ENCODE measurements around the gene UBE2E2. TPM values are rescaled to one million over a fixed set of nuclear protein-coding genes. Genes with fewer than 3 reads are reported as not detected.

Gene UBE2E2
- total and polyA plus RNA-seq, 2 of the 13 experiments (the other 11 are each of a cell fraction or from before 2014, with no cell fraction given), result 0.77 to 1.5 TPM

- Histone ChIP-seq H3K79me2 (ENCODE audit: insufficient read depth, low read length) (no peaks in the 10 kb centered on the region), H3K27ac (ENCODE audit: extremely low read length, insufficient read depth, low read length) (no peak overlapping the region), H3K4me3 (replicated peaks in 1 of 3; ENCODE audit: insufficient read depth in 1 of 3, low read depth in 2 of 3, low read length in 3 of 3) (no peak overlapping the region), H3K4me1 (ENCODE audit: insufficient read depth, low read length) (no peaks in the 10 kb centered on the region), H4K20me1 (ENCODE audit: insufficient read depth, low read length) (no peaks in the 10 kb centered on the region), H3K9ac (ENCODE audit: insufficient read depth, low read depth, low read length) (no peak overlapping the region), H3K36me3 (replicated peaks in 1 of 2; ENCODE audit: control insufficient read depth in 1 of 2, insufficient read depth in 2 of 2, low read length in 2 of 2) (no peaks in the 10 kb centered on the region), H3K4me2 (ENCODE audit: low read depth, low read length) (no peak overlapping the region), H3K9me3 (ENCODE audit: low read length) (no peaks in the 10 kb centered on the region), H3K27me3 (ENCODE audit: control insufficient read depth in 1 of 2, insufficient read depth in 2 of 2, low read length in 2 of 2) (no peaks in the 10 kb centered on the region), H2AFZ (ENCODE audit: low read length) (no peak overlapping the region)
- DNase-seq (ENCODE audit: low spot score) (no peak), ATAC-seq (no peak), FAIRE-seq (no peak)
- in situ Hi-C loops (cut with HindIII; ENCODE audit: extremely low pct_ligation_motif_present, low pct_unique_long_range_greater_than_20kb), result no loop called here
- TF ChIP-seq ZNF781 (CRISPR knock-in tag; IDR thresholded peaks at IDR 0.05; ENCODE audit: borderline replicate concordance, not compliant biosample characterization) (no peak), KMT2A (CRISPR knock-in tag; IDR thresholded peaks at IDR 0.05) (no peak), ZBTB2 (CRISPR knock-in tag; IDR thresholded peaks at IDR 0.05; ENCODE audit: low read depth) (no peak), ZNF597 (CRISPR knock-in tag; IDR thresholded peaks at IDR 0.05) (no peak), POLR2AphosphoS5 (IDR thresholded peaks at IDR 0.05; ENCODE audit: low read depth, low read length) (no peak), AKAP8 (CRISPR knock-in tag; IDR thresholded peaks at IDR 0.05) (no peak)
- intact Hi-C loops (cut with micrococcal nuclease; ENCODE audit: unreplicated experiment), result no loop called here
- ChIA-PET CTCF (ENCODE audit: low intra/inter-chr PET ratio, low total read pairs) (no interaction called here), POLR2A (no interaction called here)
- no TSS peak for BruUV-seq (replicated peaks)
Observed at GRCh38 chr3:23294770-23295387, 91.8 kb downstream of the UBE2E2 start.

GRCh38 chr3:23301819-23302218 lies 98.7 kb downstream of the UBE2E2 start:
- Histone ChIP-seq H2AFZ (ENCODE audit: low read length) (no peak overlapping the region), H3K9ac (ENCODE audit: insufficient read depth, low read depth, low read length) (no peak overlapping the region), H3K79me2 (ENCODE audit: insufficient read depth, low read length) (no peaks in the 10 kb centered on the region), H3K4me2 (ENCODE audit: low read depth, low read length) (no peak overlapping the region), H3K27ac (ENCODE audit: extremely low read length, insufficient read depth, low read length) (no peak overlapping the region), H4K20me1 (ENCODE audit: insufficient read depth, low read length) (no peaks in the 10 kb centered on the region), H3K27me3 (ENCODE audit: control insufficient read depth in 1 of 2, insufficient read depth in 2 of 2, low read length in 2 of 2) (no peaks in the 10 kb centered on the region), H3K9me3 (ENCODE audit: low read length) (no peaks in the 10 kb centered on the region), H3K36me3 (replicated peaks in 1 of 2; ENCODE audit: control insufficient read depth in 1 of 2, insufficient read depth in 2 of 2, low read length in 2 of 2) (no peaks in the 10 kb centered on the region), H3K4me3 (replicated peaks in 1 of 3; ENCODE audit: insufficient read depth in 1 of 3, low read depth in 2 of 3, low read length in 3 of 3) (no peak overlapping the region), H3K4me1 (ENCODE audit: insufficient read depth, low read length) (no peaks in the 10 kb centered on the region)
- POLR2A ChIA-PET, result no interaction called here
- CTCF ChIA-PET (ENCODE audit: low intra/inter-chr PET ratio, low total read pairs), result no interaction called here
- FAIRE-seq, result no peak
- in situ Hi-C loops (cut with HindIII; ENCODE audit: extremely low pct_ligation_motif_present, low pct_unique_long_range_greater_than_20kb) (no loop called here), intact Hi-C loops (cut with micrococcal nuclease; ENCODE audit: unreplicated experiment) (no loop called here)
- DNase-seq (ENCODE audit: low spot score), result no peak
- ATAC-seq, result no peak
- 33% methylated on average over 5 of the region's 5 CpGs for WGBS (ENCODE audit: low lambda C conversion rate)
- peak; percentile 72 for TF ChIP-seq MAFF (IDR thresholded peaks at IDR 0.05; ENCODE audit: low read depth, low read length)
- TF ChIP-seq MAFK (conservative IDR thresholded peaks at IDR 0.05 in 1 of 2, IDR thresholded peaks at IDR 0.05 in 1 of 2; ENCODE audit: low read length in 2 of 2), result peak; percentile 74 to 83
- no peak for TF ChIP-seq MLX (CRISPR knock-in tag; IDR thresholded peaks at IDR 0.05)
- BruUV-seq (replicated peaks), result no TSS peak

All from HepG2 (cell line).